Esophagus muscularis mucosa (tissue), 3 donors: ENCODE results near the gene SIRT5.

Experiments
- EP300 ChIP-seq: sonication (generic); formaldehyde crosslinking; IDR thresholded peaks from one replicate; pipeline ENCODE4 v1.6.1; 2017; ENCODE audit warnings: antibody characterized with exemption
- TF ChIP-seq, protein P1 (sequence below), 3 experiments: fragments of 200-600 bp in 2 of 3; fragments of 450-650 bp in 1 of 3; sonication (generic) in 2 of 3; IDR thresholded peaks; one replicate each; pipeline ENCODE4 v1.5.1; 2017 to 2019; ENCODE audit warnings: antibody characterized with exemption in 3 of 3, mild to moderate bottlenecking in 2 of 3, moderate library complexity in 1 of 3

DNA sequence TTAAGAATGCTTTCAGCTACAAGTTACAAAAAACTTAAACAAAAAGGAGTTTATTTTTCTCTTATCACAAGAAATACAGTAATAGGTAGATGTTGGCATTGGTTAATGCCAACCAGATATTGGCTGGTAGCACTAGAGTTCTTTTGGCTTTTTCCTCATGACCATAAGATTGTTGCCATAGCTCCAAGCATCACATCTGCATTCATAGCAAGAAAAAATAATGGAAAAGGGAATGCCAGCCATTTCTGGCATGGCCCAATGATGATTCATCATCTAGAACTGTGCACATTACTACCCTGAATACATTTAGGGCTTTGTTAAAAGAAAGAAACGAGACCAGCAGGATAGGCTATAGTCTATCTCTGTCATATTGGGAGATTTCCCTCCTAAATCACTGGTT is 20.8 kb upstream of the SIRT5 start:
- TF ChIP-seq, protein P1, sequence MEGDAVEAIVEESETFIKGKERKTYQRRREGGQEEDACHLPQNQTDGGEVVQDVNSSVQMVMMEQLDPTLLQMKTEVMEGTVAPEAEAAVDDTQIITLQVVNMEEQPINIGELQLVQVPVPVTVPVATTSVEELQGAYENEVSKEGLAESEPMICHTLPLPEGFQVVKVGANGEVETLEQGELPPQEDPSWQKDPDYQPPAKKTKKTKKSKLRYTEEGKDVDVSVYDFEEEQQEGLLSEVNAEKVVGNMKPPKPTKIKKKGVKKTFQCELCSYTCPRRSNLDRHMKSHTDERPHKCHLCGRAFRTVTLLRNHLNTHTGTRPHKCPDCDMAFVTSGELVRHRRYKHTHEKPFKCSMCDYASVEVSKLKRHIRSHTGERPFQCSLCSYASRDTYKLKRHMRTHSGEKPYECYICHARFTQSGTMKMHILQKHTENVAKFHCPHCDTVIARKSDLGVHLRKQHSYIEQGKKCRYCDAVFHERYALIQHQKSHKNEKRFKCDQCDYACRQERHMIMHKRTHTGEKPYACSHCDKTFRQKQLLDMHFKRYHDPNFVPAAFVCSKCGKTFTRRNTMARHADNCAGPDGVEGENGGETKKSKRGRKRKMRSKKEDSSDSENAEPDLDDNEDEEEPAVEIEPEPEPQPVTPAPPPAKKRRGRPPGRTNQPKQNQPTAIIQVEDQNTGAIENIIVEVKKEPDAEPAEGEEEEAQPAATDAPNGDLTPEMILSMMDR (IDR thresholded peaks at IDR 0.05) = no peak
- TF ChIP-seq EP300 = no peak
